ENCODE results near the gene CFAP97D2.
A peak's percentile ranks its signal among the peaks of the same experiment; 100 is the strongest.
"Not testable (repeated sequence)": the region's sequence is repeated elsewhere in the genome, so short reads cannot be mapped to it uniquely, and the experiment has no call there.

The CFAP97D2 gene

DNA sequence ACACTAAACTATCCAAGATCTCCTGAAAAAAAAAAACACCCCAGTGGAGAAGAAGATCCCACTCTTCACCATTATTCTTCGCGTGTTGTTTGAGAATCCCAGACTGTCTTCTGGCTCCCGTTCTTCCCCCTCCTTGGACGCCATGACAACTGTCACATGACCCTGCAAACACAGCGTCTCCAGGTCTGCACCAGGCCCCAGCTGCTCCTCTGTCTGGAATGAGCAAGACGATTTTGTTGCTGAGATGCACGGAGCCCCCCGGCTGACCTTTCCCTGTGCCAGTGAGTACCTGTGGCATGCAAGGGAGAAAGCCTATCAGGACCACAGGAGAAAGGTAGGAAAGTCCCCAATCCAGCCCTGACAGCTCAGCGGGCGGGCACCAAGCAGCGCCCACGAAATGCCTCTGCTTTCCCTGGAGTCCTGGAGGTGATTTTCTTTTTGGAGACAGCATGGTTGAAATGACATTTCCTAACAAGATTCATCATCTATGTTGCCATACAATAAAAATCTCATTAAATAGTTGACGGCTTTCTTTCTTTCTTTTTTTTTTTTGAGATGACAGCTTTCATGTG lies at the start of gene CFAP97D2:
Gene CFAP97D2 (plus strand): TSS at position 171 of the 572 bp plus-strand sequence. CDS start 74 bp downstream, at position 245.
- Mint-ChIP-seq H3K27ac (ENCODE audit: low read depth) (no peak within 1 kb of the TSS), H3K4me3 (no peak within 1 kb of the TSS), H3K27me3 (peaks cover 21% of the 10 kb centered on the region), H3K36me3 (ENCODE audit: insufficient read depth) (no peaks in the 10 kb centered on the region), H3K9me3 (no peaks in the 10 kb centered on the region), H3K4me1 (peaks cover 32% of the 10 kb centered on the region)
- DNase-seq (ENCODE audit: low spot score in 2 of 2) (no peak), ATAC-seq (replicated peaks; ENCODE audit: extremely low read depth, poor library complexity, severe bottlenecking) (no peak)

DNA sequence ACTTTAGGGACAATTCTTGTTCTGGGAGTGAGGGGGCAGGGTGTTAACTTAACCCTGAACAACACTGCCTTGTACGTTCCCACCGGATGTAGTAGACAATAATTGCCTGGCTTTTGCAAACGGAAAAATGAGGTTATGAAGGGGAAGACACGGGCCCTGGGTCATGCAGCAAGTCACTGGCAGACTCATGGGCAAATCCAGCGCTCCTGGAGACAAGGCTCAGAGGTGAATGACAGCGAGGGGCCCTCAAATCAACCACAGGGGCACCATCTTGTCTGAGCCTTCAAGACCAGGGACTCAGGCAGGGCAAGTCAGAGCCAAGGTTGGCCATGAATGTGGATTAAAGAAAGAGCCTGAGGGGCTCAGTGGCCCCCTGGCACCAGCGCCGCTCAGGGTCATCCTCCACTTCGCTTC lies 49.4 kb upstream of the CFAP97D2 start:
- Mint-ChIP-seq H3K9me3 (no peaks in the 10 kb centered on the region), H3K4me1 (peaks cover 73% of the 10 kb centered on the region), H3K36me3 (ENCODE audit: insufficient read depth) (peaks cover 56% of the 10 kb centered on the region), H3K27me3 (no peaks in the 10 kb centered on the region), H3K4me3 (peak overlapping the region; percentile 100), H3K27ac (ENCODE audit: low read depth) (peak overlapping the region; percentile 99)
- ATAC-seq (replicated peaks; ENCODE audit: extremely low read depth, poor library complexity, severe bottlenecking): no peak
- no peak for DNase-seq (ENCODE audit: low spot score in 2 of 2)

DNA sequence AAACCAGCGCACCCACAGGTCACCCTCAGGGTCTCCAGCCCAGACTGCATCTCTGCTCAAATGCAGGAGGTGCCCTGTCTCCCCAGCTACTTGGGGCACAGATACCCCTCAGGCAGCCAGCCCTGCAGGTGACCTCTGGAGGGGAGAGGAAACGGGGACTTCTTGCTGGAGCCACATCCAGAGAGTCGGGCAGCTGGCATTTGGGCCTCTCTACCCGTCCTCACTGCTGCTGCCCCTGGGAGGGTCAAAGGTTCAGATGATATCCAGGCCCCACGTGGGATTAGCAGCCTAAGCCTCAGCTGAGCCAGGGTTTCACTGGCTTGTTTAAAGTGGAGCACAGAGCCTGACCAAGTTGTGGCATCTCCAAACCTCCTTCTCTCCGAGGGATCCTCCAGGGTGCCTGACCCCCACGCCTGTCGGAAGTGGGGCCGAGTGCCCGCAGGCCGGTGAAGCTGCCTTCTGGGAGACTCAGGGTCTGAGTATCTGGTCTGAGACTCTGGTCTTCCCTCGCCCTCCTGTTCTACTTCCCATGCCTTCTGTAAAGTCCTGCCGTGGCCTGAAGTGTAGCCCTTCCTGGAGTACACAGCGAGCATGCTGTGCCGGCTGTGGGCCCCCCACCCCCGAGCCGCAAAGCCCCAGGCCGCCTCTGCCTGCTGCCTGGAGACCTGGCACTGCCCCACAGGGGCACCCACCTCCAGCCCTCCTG lies 48.8 kb upstream of the CFAP97D2 start:
- Mint-ChIP-seq H3K4me3 (peak overlapping the region; percentile 100), H3K9me3 (no peaks in the 10 kb centered on the region), H3K4me1 (peaks cover 73% of the 10 kb centered on the region), H3K36me3 (ENCODE audit: insufficient read depth) (peaks cover 52% of the 10 kb centered on the region), H3K27ac (ENCODE audit: low read depth) (peak overlapping the region; percentile 99), H3K27me3 (no peaks in the 10 kb centered on the region)
- DNase-seq (ENCODE audit: low spot score in 2 of 2): no peak
- no peak for ATAC-seq (replicated peaks; ENCODE audit: extremely low read depth, poor library complexity, severe bottlenecking)

DNA sequence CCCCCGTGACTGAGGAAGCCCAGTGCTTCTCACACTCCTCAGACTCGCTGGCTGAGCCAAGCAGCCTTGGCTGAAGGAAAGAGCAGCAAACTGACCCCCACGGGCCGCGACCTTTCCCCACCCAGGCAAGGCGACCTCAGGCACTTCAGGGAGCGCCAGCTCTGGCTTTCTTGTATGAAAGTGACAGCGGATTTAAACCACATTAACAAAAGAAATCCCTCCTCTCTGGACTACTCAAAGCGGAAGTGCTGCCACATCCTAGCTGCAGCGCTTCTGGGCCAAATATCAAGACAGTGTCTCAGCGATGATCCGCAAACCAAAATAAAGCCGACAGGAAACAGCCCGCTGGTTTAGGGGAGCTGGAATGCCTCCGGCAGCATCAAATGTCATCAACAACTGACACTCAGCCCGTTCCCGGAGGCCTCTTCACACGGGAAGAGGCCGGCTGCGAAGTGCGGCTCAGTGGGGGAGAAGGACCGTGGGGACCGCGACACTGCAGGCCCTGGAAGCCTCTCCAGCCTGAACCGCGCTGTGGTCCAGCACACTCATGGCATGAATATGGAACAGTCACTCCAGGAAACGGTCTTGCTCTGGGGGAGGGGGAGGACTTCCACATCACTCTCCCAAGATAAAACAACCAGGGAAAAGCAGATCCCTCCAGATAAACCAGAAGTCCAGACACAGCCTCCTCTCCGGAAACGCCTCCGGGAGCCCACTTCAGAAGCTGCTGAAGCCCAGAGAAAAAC lies 48.0 kb upstream of the CFAP97D2 start:
- ATAC-seq (replicated peaks; ENCODE audit: extremely low read depth, poor library complexity, severe bottlenecking) (peak; percentile 47), DNase-seq (ENCODE audit: low spot score in 2 of 2) (peak; percentile 45 to 71)
- H3K27ac Mint-ChIP-seq (ENCODE audit: low read depth): peak overlapping the region; percentile 99
- H3K9me3 Mint-ChIP-seq: no peaks in the 10 kb centered on the region
- H3K27me3 Mint-ChIP-seq: no peaks in the 10 kb centered on the region
- H3K4me1 Mint-ChIP-seq: peaks cover 74% of the 10 kb centered on the region
- H3K36me3 Mint-ChIP-seq (ENCODE audit: insufficient read depth): peaks cover 51% of the 10 kb centered on the region
- peak overlapping the region; percentile 100 for H3K4me3 Mint-ChIP-seq

DNA sequence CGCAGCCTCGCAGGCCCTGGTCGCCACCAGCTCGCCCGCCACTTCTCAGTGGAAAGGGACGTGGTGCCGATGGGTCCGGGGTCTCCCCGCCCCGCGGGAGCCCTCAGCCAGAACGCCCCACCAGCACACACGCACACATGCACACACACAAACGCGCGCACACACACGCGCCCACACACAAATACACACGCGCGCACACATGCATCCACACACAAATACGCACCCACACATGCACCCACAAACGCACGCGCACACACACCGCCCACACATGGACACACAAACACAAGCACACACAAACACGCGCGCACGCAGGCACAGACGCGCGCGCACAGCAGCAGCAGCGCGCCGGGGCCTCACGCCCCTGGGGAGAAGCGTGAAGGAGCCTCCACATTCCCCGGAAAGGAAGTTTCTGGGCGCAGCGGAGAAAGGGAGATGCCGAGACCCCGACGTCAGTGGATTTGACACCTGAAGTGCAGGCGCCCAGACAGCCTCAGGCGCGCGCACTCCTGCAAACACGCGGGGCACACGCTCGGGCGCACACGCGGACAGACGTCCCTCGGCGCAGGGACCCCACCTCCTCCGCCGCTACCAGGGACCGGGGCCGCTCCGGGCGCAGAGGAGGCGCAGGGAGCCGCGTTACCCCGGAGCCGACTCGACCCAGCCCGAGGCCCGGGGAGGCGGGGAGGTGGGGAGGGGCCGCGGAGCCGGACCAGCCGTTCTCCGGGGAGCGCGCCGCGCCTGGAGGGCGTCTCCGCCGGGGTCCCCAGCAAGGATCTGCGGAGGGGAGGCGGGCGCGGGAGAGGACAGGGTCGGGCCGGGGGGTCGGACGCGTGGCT lies 47.3 kb upstream of the CFAP97D2 start:
- ATAC-seq (replicated peaks; ENCODE audit: extremely low read depth, poor library complexity, severe bottlenecking) (peak; percentile 3), DNase-seq (ENCODE audit: low spot score in 2 of 2) (peak in 1 of 2 donors; percentile 41)
- Mint-ChIP-seq H3K9me3 (no peaks in the 10 kb centered on the region), H3K36me3 (ENCODE audit: insufficient read depth) (peaks cover 43% of the 10 kb centered on the region), H3K27ac (ENCODE audit: low read depth) (peak overlapping the region; percentile 99), H3K27me3 (no peaks in the 10 kb centered on the region), H3K4me3 (peak overlapping the region; percentile 100), H3K4me1 (peaks cover 70% of the 10 kb centered on the region)

DNA sequence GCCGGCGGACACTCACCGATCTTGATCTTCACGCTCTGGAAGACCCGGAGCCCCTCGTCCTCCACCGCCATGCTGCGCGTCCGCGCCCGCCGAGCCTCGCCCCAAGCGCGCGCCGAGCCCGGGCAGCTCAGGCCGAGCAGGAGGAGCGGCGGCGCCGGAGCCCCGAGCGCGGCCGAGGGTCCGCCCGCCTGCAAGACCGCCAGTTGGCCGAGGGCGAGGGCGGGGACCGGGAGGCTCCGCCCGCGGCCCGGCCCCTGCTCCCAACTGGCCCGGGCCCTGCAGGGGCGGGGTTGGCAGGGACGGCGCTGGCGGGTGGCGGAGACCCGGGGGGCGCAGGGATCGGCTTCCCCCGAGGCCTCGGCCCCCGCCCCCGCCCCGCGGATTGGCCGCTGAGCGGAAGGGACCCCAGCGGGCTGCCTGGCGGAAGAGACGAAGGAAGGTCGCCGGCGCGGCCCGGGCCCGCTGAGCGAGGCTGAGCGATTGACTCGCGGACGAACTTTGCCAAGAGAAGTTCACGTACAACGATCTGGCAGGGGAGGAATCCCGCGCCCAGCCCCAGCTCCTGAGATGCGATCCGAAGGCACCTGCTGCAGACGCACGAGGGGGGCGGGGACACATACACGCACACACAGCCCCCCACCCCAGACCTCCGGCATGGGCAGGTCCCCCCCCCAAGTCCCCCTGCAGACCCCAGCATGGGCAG lies 46.5 kb upstream of the CFAP97D2 start, which contains the start of gene RASA3:
Gene RASA3 (minus strand): TSS at position 205 of the 703 bp plus-strand sequence. CDS start 134 bp downstream, at position 71.
- Mint-ChIP-seq H3K27me3 (no peaks in the 10 kb centered on the region), H3K9me3 (no peaks in the 10 kb centered on the region), H3K27ac (ENCODE audit: low read depth) (peak within 1 kb of the TSS; percentile 99), H3K4me3 (peak within 1 kb of the TSS; percentile 100), H3K36me3 (ENCODE audit: insufficient read depth) (peaks cover 36% of the 10 kb centered on the region), H3K4me1 (peaks cover 63% of the 10 kb centered on the region)
- peak; percentile 31 for ATAC-seq (replicated peaks; ENCODE audit: extremely low read depth, poor library complexity, severe bottlenecking)
- no peak for DNase-seq (ENCODE audit: low spot score in 2 of 2)

DNA sequence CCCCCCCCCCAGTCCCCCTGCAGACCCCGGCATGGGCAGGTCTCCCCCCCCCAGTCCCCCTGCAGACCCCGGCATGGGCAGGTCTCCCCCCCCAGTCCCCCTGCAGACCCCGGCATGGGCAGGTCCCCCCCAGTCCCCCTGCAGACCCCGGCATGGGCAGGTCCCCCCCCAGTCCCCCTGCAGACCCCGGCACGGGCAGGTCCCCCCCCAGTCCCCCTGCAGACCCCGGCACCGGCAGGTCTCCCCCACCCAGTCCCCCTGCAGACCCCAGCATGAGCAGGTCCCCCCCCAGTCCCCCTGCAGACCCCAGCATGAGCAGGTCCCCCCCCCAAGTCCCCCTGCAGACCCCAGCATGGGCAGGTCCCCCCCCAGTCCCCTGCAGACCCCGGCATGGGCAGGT lies 45.9 kb upstream of the CFAP97D2 start:
- H3K27ac Mint-ChIP-seq (ENCODE audit: low read depth); DNase-seq (ENCODE audit: low spot score in 2 of 2); ATAC-seq (replicated peaks; ENCODE audit: extremely low read depth, poor library complexity, severe bottlenecking); H3K9me3 Mint-ChIP-seq; H3K27me3 Mint-ChIP-seq: not testable (repeated sequence)
- peak overlapping the region; percentile 100 for H3K4me3 Mint-ChIP-seq
- peaks cover 57% of the 10 kb centered on the region for H3K4me1 Mint-ChIP-seq
- peaks cover 32% of the 10 kb centered on the region for H3K36me3 Mint-ChIP-seq (ENCODE audit: insufficient read depth)

DNA sequence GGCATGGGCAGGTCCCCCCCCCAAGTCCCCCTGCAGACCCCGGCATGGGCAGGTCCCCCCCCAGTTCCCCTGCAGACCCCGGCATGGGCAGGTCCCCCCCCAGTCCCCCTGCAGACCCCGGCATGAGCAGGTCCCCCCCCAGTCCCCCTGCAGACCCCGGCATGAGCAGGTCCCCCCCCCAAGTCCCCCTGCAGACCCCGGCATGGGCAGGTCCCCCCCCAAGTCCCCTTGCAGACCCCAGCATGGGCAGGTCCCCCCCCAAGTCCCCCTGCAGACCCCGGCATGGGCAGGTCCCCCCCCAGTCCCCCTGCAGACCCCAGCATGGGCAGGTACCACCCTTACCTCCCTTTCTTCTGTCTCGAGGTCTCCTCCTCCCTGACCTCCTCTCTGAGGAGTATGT lies 45.5 kb upstream of the CFAP97D2 start:
- H3K9me3 Mint-ChIP-seq; H3K27ac Mint-ChIP-seq (ENCODE audit: low read depth): not testable (repeated sequence)
- peak overlapping the region; percentile 62 for H3K4me3 Mint-ChIP-seq

DNA sequence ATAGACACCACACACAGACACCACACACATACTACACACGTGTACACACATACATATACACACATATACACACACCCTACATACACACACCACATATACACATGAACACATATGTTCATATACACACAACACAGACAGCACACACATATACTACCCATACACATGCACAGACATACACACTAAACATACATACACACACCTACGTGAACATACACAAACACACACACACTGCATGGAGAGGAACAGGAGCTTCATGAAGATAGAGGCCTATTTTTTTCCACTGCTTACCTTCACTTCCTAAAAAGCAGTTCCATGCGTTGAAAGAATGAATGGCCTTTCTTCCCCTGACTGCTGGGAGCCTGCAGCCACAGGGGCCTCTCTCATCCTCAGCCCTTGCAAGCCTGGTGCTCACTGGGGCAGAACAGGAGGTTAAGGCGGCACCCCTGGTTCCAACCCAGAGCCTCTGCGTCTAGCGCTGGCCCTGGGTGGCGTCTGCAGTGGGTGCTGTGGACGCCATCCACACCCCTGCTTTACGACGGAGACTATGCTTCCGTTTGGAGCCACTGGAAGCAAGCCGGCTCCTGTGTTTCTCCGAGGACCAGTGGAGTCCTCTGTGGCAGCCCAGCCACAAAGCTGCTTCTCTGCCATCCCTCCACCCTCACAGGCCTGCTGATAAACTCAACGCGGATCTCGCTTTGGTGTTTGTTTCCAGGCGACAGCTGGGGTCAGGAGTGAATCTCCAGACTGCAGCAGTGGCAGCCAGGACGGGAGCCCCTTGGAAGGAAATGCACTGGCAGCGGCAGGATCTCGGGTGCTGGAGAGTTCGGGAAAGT lies 44.7 kb upstream of the CFAP97D2 start:
- no peaks in the 10 kb centered on the region for H3K27me3 Mint-ChIP-seq
- H3K9me3 Mint-ChIP-seq: no peaks in the 10 kb centered on the region
- H3K4me3 Mint-ChIP-seq: peak overlapping the region; percentile 62
- H3K36me3 Mint-ChIP-seq (ENCODE audit: insufficient read depth): peaks cover 24% of the 10 kb centered on the region
- no peak for DNase-seq (ENCODE audit: low spot score in 2 of 2)
- peaks cover 45% of the 10 kb centered on the region for H3K4me1 Mint-ChIP-seq
- ATAC-seq (replicated peaks; ENCODE audit: extremely low read depth, poor library complexity, severe bottlenecking): no peak
- H3K27ac Mint-ChIP-seq (ENCODE audit: low read depth): peak overlapping the region; percentile 49

More for the DNA sequence above, 45.5 kb upstream of the CFAP97D2 start:
- ATAC-seq (replicated peaks; ENCODE audit: extremely low read depth, poor library complexity, severe bottlenecking); H3K27me3 Mint-ChIP-seq; DNase-seq (ENCODE audit: low spot score in 2 of 2): not testable (repeated sequence)
- H3K4me1 Mint-ChIP-seq: peaks cover 53% of the 10 kb centered on the region
- peaks cover 27% of the 10 kb centered on the region for H3K36me3 Mint-ChIP-seq (ENCODE audit: insufficient read depth)

DNA sequence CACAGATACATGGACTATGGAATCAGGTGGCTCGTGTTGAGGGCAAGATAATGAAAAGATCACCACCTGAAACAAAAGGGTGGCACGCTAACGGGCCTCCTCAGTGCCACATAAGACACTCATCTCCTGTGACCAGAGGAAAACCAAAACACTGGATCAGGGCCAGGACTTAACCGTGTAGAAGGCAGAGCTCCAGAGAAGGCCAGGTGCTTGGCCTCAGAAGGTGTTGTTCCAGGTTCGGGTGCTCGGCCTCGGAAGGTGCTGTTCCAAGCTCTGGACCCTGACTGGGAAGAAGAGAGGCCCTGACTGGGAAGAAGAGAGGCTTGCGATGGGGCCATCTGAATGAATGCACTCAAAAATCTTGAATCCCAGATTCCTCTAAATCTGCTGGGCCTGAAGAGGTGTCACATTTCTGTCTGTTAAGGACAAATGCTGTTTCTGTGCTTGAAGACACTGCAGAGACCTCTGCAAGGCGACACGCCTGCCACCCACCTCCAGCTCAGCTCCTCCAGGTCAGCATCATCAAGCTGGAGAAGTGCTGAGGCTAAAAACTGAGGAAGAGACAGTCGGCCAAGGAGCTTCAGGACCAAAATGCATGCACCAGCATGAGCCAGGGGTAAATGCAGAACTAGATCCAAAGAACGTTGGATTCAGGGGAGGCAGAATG lies 44.0 kb upstream of the CFAP97D2 start:
- H3K4me1 Mint-ChIP-seq: peaks cover 38% of the 10 kb centered on the region
- DNase-seq (ENCODE audit: low spot score in 2 of 2) (no peak), ATAC-seq (replicated peaks; ENCODE audit: extremely low read depth, poor library complexity, severe bottlenecking) (no peak)
- H3K4me3 Mint-ChIP-seq: no peak overlapping the region
- peak overlapping the region; percentile 49 for H3K27ac Mint-ChIP-seq (ENCODE audit: low read depth)
- no peaks in the 10 kb centered on the region for H3K27me3 Mint-ChIP-seq
- H3K9me3 Mint-ChIP-seq: no peaks in the 10 kb centered on the region
- peaks cover 19% of the 10 kb centered on the region for H3K36me3 Mint-ChIP-seq (ENCODE audit: insufficient read depth)
